Stimulated activated CD4-positive, alpha-beta T cell treated with anti-CD3 and anti-CD28 coated beads, Interleukin-1b, Interleukin-23, amount 100 ng/mL, for 4 hours (primary cell): ENCODE measurements around the gene MAGI2.

Experiments
- DNase-seq, 2 donors: peaks; one replicate each; pipeline ENCODE4 v3.0.0-alpha.2; 2020; ENCODE audit warnings: low read depth in 2 of 2

The MAGI2 gene

DNA sequence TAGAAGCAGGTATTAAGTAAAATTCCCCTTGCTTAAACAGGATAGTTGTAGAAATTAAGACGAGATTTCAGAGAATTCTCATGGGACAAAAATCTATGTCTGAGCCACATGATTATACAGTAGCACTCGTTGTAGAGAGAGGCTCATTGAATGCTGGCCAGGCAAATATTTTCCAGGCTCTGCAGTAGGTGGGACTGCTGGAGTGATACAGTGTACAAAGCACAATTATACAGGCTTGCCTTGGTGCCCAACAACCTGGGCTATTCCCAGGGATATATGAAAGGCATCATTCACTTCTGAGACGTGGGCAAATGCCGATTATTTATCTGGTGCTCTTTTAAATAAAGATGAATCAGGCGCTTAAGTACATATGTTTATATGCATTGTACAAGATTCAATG is 1274.3 kb downstream of the MAGI2 start:
- DNase-seq: no peak

DNA sequence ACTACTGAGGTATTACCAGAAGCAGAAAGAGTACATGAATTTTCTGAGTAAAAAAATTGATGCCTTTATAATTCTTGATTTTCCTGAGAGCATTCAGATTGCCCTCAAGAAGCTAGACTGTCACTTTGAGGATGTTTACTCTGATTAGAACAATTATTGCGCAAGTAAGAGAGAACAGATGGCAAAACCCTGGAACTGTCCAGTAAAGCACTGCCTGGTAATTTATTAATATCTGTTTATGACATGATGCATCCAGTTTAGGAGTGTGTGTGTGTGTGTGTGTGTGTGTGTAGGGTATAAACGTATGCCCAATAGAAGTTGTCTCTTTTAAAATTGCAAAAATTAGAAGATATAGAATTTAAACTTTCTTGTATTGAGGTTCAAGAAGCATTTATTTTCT is 1275.1 kb downstream of the MAGI2 start:
- DNase-seq: no peak

DNA sequence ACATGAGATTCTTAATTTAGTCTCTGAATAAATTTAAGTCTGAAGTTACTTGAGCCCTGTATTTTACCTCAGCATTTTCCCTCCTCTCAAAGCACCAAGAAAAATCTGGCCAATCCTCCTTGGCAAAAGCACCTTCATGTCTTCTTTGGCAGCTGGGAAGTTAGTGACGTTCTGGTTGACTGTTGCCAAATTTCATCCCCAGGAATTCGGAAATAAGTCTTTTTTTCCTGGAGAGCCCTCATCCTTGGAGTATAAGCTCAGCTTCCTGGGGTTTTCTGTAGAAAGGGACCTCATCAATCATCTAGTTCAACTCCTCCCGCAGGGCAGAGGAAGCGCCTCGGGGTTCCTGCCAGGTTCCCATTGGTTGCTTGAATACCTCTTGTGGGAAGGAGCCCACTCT is 1277.3 kb downstream of the MAGI2 start:
- DNase-seq: no peak

DNA sequence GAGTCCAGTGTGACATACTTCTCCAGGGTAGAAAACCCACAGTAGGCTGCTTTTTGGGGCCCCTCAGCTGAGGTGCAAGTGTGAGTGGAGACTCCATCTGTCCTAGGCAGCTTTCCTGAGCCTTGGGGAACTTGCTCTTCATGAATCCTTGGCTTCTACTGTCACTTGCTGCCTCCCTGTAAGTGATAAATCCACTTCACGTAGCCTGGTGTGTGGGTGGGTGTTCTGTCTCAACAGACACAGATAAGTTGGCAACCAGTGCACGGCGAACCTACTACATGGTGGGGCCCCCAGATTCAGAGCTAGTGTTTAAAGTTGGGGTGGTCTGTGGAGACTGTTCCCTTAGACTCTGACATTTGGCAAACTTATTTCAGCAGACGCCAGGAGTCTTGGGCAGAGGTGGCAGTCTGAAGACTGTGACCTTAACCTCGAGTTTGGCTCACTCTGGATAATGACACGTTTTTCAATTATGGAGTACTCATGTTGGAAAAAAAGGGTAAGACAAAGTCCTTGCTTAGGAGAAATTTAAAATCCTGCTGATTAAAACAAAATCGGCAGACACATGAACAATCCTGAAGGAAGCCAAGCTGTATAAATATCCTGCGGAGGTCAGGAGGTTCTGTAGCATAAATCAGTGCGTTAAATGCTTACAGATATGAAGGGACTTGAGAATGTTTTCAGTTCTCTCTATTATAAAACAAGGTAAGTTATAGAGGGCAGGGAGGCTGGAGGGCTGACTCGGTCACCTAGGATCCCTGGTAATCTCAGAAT is 1278.0 kb downstream of the MAGI2 start:
- DNase-seq: no peak

DNA sequence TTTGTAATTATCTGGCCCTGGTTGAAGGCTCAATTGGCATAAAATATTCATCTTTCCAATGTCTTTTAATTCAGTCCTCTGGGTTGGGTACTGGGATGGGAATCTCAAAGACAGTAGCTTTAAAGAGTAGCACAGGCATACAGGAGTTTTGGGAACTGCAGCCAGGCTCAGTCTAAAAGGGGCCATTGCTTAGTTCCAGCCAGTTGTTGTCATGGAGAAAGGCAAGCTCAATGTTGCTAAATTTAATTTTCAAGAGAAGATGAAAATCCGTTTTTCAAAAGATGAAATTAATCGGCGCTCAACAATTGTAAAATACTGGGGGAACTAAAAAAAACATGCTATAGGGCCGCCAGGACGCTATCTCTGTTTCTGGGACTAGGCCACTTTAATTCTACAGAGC is 1279.8 kb downstream of the MAGI2 start:
- DNase-seq: no peak

DNA sequence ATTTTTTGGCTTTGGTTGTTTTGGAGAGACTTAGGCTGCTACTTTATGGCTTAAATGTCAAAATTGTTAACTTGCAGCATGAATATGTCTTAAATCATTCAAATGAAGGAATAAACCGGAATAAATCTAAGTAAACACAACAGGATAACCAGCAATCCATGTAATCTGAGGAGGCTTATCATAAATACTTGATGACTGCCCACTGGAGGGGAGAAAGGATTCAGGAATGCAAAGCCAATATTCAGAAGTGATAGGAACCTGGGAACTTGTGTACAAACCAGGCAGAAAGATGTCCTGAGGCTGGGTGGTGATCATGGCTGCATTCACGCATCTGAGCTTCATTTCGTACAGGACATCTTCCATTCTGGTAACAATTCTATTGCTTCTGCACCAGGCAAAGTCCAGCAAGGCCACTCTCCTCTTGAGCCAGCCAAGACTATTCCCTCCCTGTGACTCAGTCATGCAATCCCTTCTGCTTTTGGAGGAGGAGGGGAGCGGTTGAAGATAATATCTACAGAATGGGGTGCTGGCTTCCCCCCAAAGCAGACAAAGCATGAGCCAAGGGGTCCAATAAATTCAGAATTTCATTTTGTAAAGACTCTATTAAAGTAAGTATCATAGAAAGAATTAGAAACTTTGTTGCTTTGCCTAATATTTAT is 1280.4 kb downstream of the MAGI2 start:
- no peak for DNase-seq

DNA sequence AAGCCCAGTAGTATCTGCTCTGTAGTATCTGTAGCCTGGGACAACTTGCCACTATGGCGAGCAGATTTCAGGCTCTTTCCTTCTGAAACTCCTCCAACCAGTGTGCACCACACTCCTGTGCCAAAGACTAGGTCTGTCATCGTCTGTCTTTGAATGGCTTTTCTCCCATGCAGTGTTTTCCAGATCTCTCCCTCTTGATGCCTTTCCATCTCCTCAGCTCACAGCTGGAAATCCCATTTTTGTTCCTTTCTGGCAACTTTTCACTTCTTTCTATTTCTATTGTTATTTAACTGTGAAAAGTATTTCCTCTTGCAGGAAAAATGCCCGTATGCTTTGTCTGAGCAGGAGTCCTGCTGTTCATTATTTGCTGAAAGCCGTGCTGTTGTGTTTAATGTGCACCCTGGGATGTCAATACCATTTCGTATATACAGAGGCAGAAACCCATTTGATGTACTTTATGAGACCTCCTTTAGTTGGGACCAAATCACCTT is 1281.2 kb downstream of the MAGI2 start:
- no peak for DNase-seq

DNA sequence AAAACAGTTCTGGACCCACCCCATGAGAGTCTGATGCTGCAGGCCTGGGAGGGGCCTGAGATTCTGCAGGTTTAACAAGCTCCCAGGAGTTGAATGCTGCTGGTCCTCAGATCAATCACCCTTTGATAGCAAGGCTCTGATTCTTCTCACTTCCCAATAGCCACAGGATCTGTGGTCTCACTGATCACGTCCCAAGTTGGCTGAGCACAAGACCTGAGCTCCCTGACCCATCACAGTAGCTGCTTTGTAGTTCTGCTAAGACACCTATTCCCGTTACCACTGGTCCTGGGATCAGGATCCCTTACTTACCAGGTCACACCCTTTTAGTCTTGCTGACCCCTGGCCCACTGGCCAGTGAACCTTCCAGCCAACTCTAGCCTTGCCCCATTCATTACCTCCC is 1282.1 kb downstream of the MAGI2 start:
- no peak for DNase-seq

DNA sequence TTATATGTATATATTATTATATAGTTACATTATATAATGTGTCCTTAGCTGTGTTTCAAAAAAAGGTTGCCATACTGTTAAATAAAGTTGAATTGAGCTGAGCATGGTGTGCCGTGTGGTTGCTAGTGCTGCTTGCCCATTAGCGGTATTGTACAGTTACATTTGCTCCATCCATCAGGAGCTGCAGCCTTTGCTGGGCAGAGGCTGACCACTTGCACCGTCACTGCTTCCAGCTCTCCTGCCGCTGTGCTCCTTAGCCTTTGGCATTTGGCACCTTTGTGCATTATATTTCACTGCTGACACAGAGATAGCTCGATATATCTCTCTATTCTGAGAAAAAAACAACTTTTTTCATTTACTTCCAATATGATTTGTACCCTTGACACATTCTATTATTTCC is 1282.7 kb downstream of the MAGI2 start:
- DNase-seq: no peak

DNA sequence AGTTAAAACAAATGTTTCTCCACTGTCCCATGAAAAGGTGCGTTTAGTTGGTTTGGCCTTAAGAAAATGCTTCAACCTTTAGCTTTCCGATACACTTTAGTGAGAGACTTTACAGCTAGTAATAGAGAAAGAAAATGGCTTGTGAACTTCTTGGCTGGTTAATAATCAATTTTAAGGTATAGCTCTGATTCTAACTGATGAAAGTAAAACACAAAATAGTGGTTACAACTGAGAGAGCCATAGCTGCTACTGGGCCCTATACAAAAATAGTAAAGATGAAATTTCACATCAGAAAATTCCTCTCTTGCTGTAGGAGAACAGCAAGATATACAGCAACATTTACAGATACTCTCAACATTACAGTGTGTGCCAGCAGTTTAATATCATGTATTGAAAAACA is 1283.5 kb downstream of the MAGI2 start:
- no peak for DNase-seq

DNA sequence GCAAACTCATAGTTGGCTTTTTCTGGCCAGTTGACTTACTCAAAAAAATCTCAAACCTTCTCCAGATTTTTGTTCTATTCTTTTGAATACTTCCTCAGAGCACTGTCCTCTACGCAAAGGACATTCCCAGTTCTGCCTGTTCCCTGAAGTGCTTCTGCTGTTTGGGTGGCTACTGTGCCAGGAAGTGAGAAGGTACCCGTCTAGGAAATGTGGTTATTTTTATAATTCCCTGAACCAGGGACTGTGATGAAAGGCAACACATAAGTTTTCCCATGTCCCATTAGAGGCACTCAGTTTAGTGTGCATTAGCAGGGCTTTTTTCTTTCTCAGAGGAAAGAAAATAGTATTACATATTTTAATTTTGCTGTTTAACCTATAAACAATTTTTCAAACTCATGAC is 1284.6 kb downstream of the MAGI2 start:
- DNase-seq: no peak

DNA sequence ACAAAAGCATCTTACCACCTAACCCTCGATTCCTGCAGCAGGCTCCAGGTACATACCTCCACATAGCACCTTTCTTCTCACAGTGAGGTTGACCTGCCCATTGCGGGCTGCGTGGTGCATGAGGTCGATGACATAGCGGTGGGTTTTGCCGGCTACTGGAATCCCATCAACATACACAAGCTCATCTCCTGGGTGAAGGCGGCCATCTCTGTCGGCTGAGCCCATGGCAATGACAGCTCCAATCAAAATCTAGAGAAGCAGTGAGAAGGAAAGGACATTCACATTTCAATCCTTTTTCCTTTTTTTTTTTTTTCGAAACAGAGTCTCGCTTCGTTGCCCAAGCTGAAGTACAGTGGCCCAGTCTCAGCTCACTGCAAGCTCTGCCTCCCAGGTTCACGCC is 1285.6 kb downstream of the MAGI2 start:
- DNase-seq: no peak

DNA sequence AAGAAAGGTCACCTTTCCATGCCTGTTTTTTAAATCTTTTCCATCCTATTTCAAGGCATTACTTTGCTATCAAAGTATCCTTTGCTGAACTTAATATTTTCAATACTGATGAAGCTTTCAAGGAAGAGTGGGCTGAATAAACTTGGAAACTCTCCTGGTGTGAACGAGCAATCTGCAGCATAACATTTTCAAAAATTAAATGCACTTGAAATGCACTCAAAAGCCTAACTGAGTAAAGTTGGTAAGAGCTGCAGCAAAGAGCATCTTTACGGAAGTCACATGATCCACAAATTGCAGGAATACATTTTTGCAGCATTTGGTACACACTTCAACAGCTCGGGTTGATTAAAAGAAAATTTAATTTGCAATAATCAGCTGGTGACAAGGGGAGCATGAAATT is 1287.6 kb downstream of the MAGI2 start:
- no peak for DNase-seq

DNA sequence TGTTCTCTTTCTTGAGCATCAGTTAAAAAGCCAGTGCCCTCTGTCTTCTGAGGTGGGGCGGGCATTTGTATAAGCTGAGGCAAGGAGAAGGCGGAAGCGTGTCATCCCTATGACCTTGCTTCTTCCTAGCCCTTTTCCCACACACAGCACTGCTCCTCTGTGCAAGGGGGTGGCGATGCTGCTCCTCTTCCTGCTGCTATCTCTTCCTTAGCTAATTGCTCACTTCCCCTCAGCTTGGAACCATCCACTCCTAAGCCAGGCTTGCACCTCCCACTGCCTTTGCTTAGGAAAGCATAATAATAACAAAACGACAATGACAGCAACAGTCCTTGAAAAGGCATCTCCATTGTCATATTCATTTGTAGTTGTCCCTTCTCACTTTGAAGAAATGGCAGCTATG is 1288.0 kb downstream of the MAGI2 start:
- DNase-seq: no peak

DNA sequence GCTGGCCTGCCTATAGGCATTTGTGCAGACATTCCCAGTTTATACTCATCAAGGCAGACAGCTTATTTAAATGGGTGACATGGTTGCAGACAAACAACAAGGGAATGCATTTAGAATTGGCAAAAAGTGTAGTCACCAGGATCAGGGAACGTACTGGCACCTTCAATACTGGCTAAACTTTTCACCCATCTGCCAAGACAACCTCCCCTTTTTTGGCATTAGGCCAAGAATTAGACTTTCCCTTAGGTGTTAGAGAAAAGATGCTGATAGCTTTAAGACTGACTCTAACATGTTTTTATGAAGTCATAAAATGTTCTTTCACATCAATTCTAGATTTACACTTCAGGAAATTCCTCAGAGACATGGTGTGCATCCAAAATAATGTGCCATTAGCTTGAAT is 1289.0 kb downstream of the MAGI2 start:
- no peak for DNase-seq

DNA sequence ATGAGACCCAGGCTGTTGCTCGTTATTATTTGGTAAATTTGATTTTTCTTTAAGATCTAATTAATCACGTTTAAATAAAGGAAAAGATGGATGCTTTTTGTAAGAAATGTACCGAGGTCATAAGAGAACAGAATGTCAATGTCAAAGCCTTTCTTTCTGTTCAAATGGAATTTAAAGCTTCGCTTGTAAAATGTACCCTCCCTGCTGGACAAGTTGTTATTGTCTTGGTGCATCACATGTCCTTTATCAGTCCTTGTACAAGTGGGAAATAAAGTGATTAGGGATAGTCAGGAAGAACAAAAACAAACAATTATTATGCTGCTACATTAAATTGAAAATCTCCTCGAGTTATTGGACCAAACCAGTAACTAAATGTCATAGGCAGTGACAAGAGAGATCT is 1291.7 kb downstream of the MAGI2 start:
- no peak for DNase-seq

DNA sequence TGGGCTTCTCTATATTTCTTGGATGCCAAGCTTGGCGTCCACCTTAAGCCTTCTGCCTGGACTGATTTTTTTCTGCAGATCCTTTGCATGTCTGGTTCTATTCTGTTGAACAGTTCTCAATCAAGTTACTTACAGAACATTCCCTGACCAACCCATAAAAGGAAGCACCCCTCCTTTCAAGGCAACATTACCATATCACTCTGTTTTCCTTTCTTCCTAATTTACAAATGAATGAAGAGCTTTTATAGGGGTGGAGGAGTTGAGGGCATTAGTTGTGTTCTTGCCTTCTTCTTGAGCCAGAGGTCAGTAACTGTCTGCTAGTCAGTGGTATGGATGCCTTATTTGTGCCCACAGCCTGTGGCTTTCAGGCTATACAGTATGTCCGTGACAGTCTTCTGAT is 1293.9 kb downstream of the MAGI2 start:
- no peak for DNase-seq

DNA sequence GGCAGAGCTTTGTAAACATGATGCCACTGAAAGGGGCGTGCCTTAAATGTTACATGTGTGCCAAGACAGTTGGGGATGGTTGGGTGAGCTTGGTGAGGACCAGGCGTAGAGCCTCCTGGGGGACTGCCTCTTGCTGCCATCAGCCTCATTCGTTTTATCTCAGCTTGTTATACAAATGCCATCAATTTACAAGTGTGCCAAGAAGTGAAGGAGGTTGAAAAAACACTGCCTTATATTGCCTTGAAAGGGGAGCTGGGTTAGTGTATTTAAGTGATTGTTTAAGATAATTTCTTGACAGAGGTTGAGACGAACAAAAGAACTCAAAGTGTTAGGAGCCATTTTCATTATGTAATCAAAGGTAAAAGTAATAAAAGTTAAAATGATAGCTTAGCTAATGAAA is 1300.2 kb downstream of the MAGI2 start:
- DNase-seq: no peak

DNA sequence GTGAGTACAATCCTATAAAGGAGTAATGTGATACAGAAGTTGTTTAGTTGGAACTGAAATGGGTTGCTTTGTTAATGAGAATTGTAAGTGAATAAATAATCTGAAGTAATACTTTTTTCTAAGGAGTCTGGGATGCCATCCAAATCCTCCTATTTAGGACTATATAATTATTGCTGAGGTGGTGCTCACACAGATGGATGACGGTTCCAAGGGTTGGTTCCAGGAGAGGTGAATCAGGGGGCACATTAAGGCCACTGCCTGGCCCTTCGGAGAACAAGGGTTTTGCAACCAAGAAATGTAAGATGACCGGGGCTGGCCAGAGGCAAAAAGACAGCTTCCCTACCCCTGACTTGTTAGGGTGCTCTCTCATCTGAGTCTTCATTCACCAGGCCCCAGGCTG is 1302.2 kb downstream of the MAGI2 start:
- DNase-seq: no peak

DNA sequence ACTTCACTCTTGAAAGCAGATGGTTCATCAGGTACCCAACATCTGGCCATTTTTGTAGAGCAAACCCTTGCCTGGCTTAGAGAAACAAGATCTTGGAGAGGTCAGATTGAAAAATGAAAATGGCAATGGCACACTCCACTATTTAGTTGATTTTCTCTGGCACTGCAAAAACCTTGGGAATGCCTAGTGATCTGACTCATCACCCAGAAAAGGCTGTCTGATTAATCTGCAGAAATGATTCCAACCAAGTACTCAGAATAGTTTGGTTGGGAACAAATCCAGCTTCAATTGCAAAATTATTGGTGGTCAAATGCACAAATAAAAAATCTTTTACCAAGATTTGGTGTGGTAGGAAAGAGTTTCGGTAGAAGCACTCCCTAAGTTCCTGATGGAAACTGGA is 1303.7 kb downstream of the MAGI2 start:
- no peak for DNase-seq

DNA sequence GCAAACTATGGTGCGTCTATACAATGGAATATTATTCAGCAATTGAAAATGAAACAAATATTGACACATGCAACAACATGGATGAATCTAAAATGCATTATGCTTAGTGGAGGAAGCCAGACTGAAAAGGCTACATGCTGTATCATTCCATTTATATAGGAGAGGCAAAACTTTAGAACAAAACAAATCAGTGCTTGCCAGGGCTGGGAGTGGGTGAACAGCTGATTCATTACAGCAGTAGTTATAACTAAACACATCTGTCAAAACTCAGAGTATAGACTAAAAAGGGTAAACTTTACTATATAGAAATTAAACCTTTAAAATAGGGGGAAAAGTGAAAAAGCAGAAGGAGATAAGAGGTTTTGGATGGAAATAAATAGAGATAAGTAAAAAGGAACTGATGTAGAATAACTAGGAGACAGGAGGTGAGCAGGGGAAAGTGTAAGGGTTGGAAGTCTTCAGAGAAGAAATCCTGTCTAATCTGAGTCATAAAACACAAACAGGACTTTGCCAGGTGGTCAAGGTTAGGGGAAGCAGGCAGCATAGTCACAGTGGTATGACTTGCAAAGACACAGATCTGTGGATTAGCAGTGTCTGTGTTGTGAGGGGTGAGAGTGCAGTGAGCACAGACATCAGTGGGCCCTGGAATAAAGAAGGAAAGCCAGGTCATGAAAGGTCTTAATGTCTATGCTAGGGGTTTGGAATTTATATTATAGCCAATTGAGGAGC is 1305.1 kb downstream of the MAGI2 start:
- DNase-seq: no peak

DNA sequence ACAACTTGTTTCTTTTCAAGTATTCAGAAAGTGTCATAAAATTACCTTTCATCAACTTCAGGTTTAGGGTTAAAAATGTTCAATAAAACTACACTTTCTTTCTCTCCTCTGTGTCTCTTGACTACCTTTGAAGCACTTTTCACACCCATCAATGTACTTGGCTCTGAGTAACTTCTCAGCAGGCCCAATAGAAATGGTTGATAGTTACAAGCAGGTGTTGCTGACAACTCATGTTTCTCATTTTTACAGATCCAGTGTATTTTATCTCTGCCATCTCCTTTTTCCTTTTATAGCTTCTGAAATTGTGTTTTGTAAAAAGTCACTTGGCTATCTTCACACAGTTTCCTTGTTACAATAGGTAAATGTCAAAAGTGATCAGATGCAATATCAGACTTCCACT is 1306.9 kb downstream of the MAGI2 start:
- no peak for DNase-seq

DNA sequence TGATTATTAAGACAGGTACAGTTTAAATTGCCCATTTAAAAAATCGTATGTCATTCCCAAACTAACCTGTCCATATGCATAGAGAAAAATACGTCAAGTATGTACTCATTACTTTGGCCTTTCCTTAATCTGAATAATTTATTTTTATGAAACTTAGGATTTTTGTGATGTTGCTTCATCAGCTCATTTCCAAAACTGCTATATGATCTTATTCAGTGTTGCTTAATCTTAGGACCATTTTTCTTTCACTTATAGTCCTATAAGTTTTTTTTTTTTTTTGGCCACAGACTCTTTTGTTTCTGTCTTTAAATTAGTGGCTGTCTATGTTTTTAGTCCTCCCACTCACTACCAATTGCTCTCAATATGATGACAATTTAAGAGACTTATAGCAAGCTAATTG is 1309.8 kb downstream of the MAGI2 start:
- DNase-seq: no peak
